Measurements from ENCODE around the gene MEIS2.

MEIS2 gene

DNA sequence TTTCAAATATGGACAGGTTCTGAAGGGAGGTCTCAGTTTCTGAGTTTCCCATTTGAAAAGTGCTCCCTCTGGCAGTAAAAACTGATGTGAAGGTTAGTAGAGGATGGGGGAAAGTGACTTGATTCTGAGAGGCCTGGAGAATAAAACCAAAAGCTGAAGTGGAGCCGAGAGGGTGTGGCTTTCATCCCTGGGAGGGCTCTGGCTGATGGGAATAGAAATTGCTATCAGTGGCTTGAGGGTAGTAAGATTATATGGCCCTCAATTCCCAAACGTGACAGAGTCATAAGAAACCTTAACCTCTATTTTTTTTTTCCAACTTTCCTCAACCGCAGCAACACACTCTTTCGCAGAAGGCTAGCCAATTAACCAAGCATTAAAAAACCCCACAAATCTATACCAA lies 185.9 kb downstream of the MEIS2 start:
- H3K27ac Mint-ChIP-seq, result no peak overlapping the region
- no peak for DNase-seq
- H3K9me3 Mint-ChIP-seq, result no peaks in the 10 kb centered on the region
- no peaks in the 10 kb centered on the region for H3K27me3 Mint-ChIP-seq
- H3K36me3 Mint-ChIP-seq, result no peaks in the 10 kb centered on the region
- no peak overlapping the region for H3K4me3 Mint-ChIP-seq
- CTCF ChIA-PET, result no interaction called here
- no peaks in the 10 kb centered on the region for H3K4me1 Mint-ChIP-seq

DNA sequence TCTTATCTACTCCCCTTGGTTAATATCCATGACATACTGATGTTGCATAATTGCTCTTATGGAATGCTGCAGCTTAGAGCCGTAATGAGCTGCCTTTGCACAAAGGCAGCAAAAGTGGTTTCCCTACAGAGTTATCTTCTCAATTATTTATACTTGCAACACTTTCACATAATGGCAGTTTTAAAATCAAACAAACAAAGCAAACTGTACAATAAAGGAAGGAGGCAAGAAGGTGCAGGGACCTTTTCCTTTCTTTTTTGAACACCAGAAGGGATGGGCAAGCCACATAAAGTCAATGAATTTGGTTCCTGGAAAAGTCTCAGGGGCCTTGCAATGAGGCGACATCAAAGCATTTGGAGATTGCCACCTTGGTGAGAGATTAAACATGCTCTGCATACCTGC lies 188.0 kb downstream of the MEIS2 start:
- H3K27ac Mint-ChIP-seq, result no peak overlapping the region
- H3K27me3 Mint-ChIP-seq, result no peaks in the 10 kb centered on the region
- CTCF ChIA-PET, result no interaction called here
- no peaks in the 10 kb centered on the region for H3K4me1 Mint-ChIP-seq
- H3K4me3 Mint-ChIP-seq, result no peak overlapping the region
- H3K9me3 Mint-ChIP-seq, result no peaks in the 10 kb centered on the region
- no peaks in the 10 kb centered on the region for H3K36me3 Mint-ChIP-seq
- no peak for DNase-seq

DNA sequence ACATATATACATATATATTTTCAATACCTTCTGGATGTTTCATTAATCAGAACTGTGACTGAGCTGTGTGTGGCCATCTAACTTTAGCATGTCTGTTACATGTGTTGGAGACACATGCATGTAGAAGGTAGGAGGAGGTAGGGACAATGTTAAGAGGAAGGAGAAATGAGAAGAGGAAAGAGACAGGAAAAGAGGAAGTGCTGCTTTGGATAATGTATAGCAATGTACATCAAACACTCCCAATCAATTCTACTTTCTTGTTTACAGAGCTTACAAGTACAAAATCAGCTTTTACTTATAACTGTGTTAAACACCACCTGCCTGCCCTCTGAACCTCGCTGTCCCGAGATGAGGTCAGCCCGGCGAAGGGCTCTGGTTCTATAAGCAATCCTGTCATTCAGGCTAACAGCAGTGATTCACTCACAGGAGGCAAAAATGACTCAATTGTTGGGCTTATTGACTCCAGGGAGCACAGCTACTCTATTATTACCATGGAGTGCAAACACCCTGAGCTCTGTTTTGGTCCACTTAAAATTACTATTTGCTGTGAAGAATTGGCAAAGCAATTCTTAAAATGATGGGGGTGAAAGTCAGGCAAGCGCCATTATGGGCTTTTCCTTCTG lies 188.9 kb downstream of the MEIS2 start:
- CTCF ChIA-PET, result no interaction called here
- Mint-ChIP-seq H3K9me3 (no peaks in the 10 kb centered on the region), H3K27ac (no peak overlapping the region), H3K36me3 (no peaks in the 10 kb centered on the region), H3K27me3 (no peaks in the 10 kb centered on the region), H3K4me1 (no peaks in the 10 kb centered on the region), H3K4me3 (no peak overlapping the region)
- no peak for DNase-seq

DNA sequence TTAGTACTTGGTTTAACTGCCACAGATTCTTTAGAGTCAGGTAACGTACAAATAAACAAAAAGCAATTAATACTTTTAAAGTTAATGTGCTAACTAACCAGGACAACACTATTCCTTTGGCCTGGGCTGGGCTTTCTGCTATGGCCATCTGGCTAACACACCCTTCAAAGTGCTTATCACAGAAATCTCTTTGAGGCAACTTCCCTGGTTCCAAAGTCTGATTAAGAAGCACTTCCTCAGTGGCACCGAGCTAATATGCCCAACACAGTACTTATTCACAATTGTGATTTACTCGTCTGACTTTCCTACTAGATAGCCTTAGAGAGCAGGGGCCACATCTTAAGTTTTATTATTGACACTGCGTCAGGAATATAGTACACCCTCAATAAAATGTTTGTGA lies 191.4 kb downstream of the MEIS2 start:
- CTCF ChIA-PET, result no interaction called here
- no peaks in the 10 kb centered on the region for H3K27me3 Mint-ChIP-seq
- H3K4me1 Mint-ChIP-seq, result no peaks in the 10 kb centered on the region
- no peaks in the 10 kb centered on the region for H3K9me3 Mint-ChIP-seq
- DNase-seq, result no peak
- H3K4me3 Mint-ChIP-seq, result no peak overlapping the region
- H3K36me3 Mint-ChIP-seq, result no peaks in the 10 kb centered on the region
- H3K27ac Mint-ChIP-seq, result no peak overlapping the region

DNA sequence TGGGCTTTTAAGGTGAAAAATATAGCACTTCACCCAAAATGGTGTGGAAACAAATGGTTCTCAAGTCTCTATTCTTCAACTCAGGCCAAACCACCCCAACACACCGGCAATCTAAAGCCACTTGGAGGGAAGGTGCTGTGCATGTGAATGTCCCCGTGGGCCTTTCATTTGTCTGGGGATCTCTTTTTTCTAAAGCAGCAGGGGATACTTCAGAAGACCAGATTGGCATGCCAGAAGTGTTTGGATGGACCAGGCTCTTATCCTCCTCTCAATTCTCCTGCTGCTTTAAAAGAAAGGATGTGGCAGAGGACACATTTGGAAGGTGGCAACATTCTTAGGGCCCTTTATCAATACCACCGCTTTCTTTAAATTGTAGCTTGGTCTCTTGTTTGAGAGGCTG lies 193.1 kb downstream of the MEIS2 start:
- Mint-ChIP-seq H3K27me3 (no peaks in the 10 kb centered on the region), H3K27ac (no peak overlapping the region), H3K4me3 (no peak overlapping the region), H3K9me3 (no peaks in the 10 kb centered on the region), H3K4me1 (no peaks in the 10 kb centered on the region), H3K36me3 (no peaks in the 10 kb centered on the region)
- DNase-seq, result no peak
- CTCF ChIA-PET, result interaction anchor here (0.6 kb wide), 1 partner anchor 14 kb away, joined by 3 read pairs; no protein-coding TSS in a partner anchor

DNA sequence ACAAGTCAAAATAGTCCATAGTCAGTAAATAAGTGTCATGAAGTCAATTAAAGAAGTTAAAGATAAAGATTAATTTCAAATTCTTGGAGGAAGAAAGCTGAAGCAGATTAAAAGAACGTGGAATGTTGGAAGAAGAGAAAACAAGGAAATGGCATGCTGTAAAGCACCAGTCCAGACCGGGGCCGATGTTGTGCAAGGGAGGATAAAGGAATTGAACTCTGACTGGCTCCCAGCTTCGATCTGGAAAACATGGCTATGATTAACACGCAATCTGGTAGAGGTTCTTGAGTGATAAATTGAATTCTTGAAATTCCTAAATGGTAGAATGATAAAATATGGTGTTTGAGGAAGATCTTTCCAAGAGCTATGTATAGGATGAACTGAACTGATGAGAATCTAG lies 194.4 kb downstream of the MEIS2 start:
- DNase-seq, result no peak
- Mint-ChIP-seq H3K27me3 (no peaks in the 10 kb centered on the region), H3K27ac (no peak overlapping the region), H3K9me3 (no peaks in the 10 kb centered on the region), H3K4me3 (no peak overlapping the region), H3K4me1 (no peaks in the 10 kb centered on the region), H3K36me3 (no peaks in the 10 kb centered on the region)
- CTCF ChIA-PET, result no interaction called here

DNA sequence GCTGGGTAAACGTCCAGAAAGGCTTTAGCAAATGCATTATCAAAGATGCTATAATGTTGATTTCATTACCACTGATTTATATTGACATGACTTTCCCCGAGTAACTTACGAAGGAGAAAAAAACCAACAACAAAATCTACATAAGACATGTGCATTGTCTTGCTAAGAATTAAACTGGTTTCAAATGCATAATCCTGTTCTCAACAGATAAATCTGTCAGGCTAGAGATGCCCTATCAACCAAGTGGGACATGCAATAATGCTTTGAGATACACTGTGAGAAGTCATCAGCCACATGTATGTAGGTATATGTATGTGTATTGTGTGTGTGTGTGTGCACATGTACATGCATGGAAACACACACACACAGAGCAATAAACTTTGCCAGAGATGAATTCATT lies 195.6 kb downstream of the MEIS2 start:
- Mint-ChIP-seq H3K9me3 (no peaks in the 10 kb centered on the region), H3K36me3 (no peaks in the 10 kb centered on the region), H3K4me3 (no peak overlapping the region), H3K4me1 (no peaks in the 10 kb centered on the region), H3K27ac (no peak overlapping the region), H3K27me3 (no peaks in the 10 kb centered on the region)
- CTCF ChIA-PET, result no interaction called here
- DNase-seq, result no peak

DNA sequence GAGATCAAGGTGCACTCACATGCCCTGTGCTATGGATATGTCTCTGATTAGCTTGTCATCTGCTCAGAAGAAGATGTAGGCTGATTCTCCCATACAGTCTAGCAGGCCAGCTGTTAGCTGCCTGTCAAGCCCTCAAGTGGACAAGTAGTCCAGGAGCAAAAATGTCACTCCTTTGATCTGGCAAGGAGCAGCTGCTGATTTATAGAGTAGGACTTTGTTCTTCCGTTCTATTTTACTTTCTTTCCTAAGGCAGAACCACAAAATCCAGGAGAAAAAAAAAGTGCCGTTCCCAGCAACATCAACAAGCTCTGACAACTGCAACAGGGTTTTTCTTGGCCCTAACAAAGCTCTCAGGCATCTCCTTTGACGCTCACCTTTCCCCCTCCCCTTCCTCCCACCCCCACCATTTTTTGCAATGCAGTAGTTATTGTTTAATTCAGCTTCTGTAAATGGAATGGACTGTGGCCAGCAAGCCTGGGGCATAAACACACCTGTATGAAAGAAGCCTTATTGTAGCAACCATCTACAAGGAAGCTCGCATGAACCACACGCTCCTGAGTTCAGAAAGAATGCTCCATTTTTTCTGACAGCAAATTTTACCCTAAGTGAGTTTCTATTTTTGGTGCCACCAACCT lies 196.3 kb downstream of the MEIS2 start:
- H3K4me3 Mint-ChIP-seq, result no peak overlapping the region
- no peaks in the 10 kb centered on the region for H3K4me1 Mint-ChIP-seq
- DNase-seq, result no peak
- no peaks in the 10 kb centered on the region for H3K36me3 Mint-ChIP-seq
- H3K27me3 Mint-ChIP-seq, result no peaks in the 10 kb centered on the region
- no peak overlapping the region for H3K27ac Mint-ChIP-seq
- no peaks in the 10 kb centered on the region for H3K9me3 Mint-ChIP-seq
- CTCF ChIA-PET, result no interaction called here

DNA sequence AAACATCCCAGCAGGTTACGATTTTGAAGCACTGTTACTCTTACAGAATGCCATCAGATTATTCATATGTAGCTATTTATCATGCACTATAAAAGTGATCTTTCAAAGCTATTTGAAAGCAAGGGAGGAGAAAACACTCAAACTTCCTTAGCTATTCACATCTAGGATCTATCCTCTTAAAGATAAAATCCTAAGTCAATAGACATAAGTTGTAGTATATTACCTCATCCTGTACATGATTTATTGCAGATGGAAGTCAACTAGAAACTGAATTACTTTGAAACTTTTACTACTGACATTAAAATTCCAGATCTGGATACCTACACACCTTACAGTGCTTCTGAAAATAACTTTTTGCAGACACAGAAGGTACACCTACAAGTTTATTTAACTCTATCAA lies 197.2 kb downstream of the MEIS2 start:
- CTCF ChIA-PET, result no interaction called here
- H3K27me3 Mint-ChIP-seq, result no peaks in the 10 kb centered on the region
- H3K27ac Mint-ChIP-seq, result no peak overlapping the region
- no peak overlapping the region for H3K4me3 Mint-ChIP-seq
- no peaks in the 10 kb centered on the region for H3K9me3 Mint-ChIP-seq
- H3K36me3 Mint-ChIP-seq, result no peaks in the 10 kb centered on the region
- no peak for DNase-seq
- no peaks in the 10 kb centered on the region for H3K4me1 Mint-ChIP-seq

DNA sequence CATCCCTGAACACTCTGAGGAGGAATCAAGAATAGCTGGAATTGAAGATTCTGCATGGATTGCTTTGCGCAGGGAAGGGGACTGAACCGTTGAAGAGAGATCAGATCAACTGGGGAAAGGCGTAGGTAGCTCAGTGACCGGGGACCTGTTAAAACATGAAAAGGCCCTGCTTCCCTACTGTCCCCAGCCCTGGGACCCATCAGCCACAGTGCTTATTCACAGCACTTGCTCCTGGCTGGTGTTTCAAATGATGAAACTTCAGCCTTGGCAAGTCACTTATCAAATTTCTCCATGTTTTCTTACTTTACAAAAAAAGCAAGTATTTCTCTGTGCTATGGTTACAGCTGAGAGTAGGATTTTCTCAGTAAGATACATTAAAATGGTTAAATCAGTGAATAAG lies 199.3 kb downstream of the MEIS2 start:
- Mint-ChIP-seq H3K36me3 (no peaks in the 10 kb centered on the region), H3K27ac (no peak overlapping the region), H3K4me1 (no peaks in the 10 kb centered on the region), H3K4me3 (no peak overlapping the region), H3K27me3 (no peaks in the 10 kb centered on the region), H3K9me3 (no peaks in the 10 kb centered on the region)
- CTCF ChIA-PET, result no interaction called here
- DNase-seq, result no peak

DNA sequence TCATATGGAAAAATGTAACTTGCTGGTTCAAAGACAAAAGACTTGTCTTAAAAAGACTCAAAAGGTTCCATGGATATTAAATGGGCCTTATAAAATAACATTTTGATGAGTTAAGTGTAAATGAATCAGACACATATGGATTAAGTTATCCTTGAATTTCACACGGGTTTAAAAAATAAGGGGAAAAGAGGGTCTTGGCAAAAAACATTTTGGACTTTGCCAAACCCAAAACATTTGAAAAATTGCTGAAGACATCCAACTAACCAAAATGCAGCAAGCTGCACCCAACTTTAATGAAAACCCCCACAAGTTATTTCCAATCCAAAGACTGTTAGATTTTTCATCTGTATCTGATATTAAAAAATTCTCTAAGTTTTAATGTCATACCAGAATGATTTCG lies 200.7 kb downstream of the MEIS2 start:
- H3K27me3 Mint-ChIP-seq, result no peaks in the 10 kb centered on the region
- H3K9me3 Mint-ChIP-seq, result no peaks in the 10 kb centered on the region

DNA sequence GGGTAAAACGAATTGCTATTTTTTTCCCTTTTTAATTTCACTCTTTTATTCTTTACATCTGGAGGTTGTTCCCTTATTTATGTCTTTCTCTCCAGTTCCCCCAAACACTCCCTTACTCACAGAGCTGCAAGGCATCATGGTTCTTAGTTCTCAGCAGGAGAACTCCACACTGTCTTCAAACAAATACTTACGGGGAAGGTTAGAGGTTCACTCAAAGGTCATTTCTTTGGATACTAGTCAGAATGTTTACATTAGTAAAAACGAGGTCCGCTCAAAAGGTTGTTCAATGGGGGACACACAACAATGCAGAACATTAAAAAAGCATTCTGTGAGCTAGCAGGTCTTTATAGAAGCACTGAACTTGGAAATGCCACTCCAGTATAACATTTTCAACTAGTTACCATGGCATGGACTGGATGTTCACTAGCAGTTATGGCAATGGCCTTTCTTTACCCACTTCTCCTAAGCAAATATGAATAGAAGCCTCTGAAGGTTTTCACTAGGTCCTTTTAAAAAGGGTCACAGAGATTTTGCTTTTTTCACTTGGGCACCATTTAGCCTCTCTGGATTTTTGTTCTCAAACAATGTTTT lies 201.7 kb downstream of the MEIS2 start:
- H3K9me3 Mint-ChIP-seq, result no peaks in the 10 kb centered on the region
- no peak for DNase-seq
- no peaks in the 10 kb centered on the region for H3K27me3 Mint-ChIP-seq
- CTCF ChIA-PET, result no interaction called here
- no peak overlapping the region for H3K27ac Mint-ChIP-seq
- H3K4me3 Mint-ChIP-seq, result no peak overlapping the region
- no peaks in the 10 kb centered on the region for H3K4me1 Mint-ChIP-seq
- no peaks in the 10 kb centered on the region for H3K36me3 Mint-ChIP-seq

More for the DNA sequence above, 200.7 kb downstream of the MEIS2 start:
- Mint-ChIP-seq H3K27ac (no peak overlapping the region), H3K36me3 (no peaks in the 10 kb centered on the region), H3K4me3 (no peak overlapping the region), H3K4me1 (no peaks in the 10 kb centered on the region)
- no peak for DNase-seq
- CTCF ChIA-PET, result no interaction called here

DNA sequence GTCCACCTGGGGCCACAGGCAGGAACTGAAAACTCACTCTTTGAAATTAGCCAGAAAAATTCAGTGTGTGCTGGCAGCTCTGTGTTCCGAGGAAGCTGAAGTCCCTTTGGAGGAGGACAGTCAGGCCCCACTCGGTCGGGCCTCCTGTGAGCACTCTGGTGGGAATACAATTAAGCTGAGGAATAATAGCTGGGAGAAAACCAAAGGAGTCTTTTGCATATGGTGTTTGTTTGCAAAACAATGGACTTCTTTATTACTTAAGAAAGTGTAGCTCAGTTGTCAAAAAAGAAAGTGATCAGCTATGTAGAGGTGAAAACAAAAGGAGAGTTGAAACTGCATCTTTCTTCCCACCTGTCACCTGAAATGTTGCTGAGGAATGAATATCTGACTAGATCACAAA lies 202.5 kb downstream of the MEIS2 start:
- H3K27ac Mint-ChIP-seq, result no peak overlapping the region
- no peaks in the 10 kb centered on the region for H3K9me3 Mint-ChIP-seq
- CTCF ChIA-PET, result no interaction called here
- H3K4me3 Mint-ChIP-seq, result no peak overlapping the region
- no peaks in the 10 kb centered on the region for H3K36me3 Mint-ChIP-seq
- DNase-seq, result no peak
- no peaks in the 10 kb centered on the region for H3K27me3 Mint-ChIP-seq
- no peaks in the 10 kb centered on the region for H3K4me1 Mint-ChIP-seq

DNA sequence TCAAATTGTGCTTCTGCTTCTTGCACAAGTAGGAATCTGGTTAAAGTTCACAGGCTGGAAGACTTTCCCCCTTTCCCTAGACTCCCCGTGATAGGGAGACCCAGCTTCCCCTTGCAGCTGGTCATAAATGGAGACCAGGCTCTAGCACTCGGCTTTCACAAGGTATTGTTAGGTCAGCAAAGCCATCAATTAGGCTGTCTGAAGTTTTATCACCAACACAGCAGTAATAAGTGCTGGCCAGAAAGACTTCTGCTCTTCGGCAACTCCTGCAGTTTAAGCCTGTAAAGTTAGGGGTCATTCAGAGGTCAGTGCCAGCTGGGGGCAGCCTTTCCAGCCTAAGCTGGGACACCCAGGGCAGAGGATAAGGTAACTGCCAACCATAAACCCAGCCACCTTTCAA lies 203.4 kb downstream of the MEIS2 start:
- no peaks in the 10 kb centered on the region for H3K9me3 Mint-ChIP-seq
- no peaks in the 10 kb centered on the region for H3K36me3 Mint-ChIP-seq
- H3K27ac Mint-ChIP-seq, result no peak overlapping the region
- DNase-seq, result no peak
- no peak overlapping the region for H3K4me3 Mint-ChIP-seq
- CTCF ChIA-PET, result no interaction called here
- H3K27me3 Mint-ChIP-seq, result no peaks in the 10 kb centered on the region
- H3K4me1 Mint-ChIP-seq, result no peaks in the 10 kb centered on the region

DNA sequence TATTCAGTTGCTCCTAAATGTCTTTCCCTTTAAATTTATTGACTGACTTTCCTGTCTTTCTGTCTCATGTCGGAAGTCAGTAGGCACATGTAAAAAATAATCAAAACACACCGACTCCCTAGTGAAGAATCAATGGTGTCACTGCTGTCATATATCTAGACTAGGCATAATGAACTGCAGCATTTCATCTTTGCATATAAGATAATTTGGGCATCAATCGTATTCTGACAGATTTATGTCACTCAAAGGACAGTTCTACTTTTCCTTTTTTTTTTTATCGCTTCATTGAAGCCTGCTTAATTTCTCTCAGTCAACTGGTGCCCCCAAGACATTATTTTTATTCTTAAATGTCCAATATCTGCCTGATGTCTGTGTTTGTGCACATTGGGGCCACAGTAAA lies 206.3 kb downstream of the MEIS2 start:
- CTCF ChIA-PET, result no interaction called here
- Mint-ChIP-seq H3K36me3 (no peaks in the 10 kb centered on the region), H3K4me3 (no peak overlapping the region), H3K9me3 (no peaks in the 10 kb centered on the region), H3K4me1 (no peaks in the 10 kb centered on the region), H3K27me3 (peaks cover 4% of the 10 kb centered on the region), H3K27ac (no peak overlapping the region)
- no peak for DNase-seq

Data from activated naive CD4-positive, alpha-beta T cell treated with anti-CD3 and anti-CD28 coated beads, Interleukin-2, amount 10 ng/mL, durations not matched to agents 7 days and 5 days (primary cell).